NCI-H2029 treated with DMSO at 0.1 percent for 48 hours (cell line): ENCODE results near the gene TLNRD1.

Experiments
- DNase-seq: peaks from one replicate; lab custom pipeline; 2025; lab: John Stamatoyannopoulos, UW

The TLNRD1 gene

DNA sequence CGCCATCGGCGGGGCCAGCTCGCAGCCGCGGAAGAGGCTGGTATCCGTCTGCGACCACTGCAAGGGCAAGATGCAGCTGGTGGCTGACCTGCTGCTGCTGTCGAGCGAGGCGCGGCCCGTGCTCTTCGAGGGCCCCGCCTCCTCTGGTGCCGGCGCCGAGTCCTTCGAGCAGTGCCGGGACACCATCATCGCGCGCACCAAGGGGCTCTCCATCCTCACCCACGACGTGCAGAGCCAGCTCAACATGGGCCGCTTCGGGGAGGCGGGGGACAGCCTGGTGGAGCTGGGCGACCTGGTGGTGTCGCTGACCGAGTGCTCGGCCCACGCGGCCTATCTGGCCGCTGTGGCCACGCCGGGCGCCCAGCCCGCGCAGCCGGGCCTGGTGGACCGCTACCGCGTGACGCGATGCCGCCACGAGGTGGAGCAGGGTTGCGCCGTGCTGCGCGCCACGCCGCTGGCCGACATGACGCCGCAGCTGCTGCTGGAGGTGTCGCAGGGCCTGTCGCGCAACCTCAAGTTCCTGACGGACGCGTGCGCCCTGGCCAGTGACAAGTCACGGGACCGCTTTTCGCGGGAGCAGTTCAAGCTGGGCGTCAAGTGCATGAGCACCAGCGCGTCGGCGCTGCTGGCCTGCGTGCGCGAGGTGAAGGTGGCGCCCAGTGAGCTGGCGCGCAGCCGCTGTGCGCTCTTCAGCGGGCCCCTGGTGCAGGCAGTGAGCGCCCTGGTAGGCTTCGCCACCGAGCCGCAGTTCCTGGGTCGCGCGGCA, 1.8 kb downstream of the TLNRD1 start:
- no peak for DNase-seq

- DNase-seq, result no peak
Observed at GRCh38 chr15:81003097-81003350, 2.3 kb downstream of the TLNRD1 start.

DNA sequence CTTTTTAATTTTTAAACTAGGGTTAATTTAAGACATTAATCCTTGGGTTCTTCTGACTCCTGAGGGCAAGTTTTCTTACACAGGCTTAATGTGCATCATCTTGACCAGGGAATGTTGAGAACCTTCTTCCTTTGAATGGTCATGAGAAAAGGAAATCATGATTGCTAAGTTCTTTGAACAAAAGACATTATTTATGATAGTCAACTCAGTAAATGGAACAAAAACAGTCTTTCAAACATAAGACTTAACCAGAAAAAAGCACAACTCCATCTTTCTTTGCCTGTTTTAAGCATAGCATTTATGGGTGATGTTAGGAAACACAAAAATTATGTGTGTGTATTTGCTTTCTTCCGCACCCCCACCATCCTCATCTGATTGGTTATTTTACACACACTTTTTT, 5.4 kb downstream of the TLNRD1 start:
- no peak for DNase-seq

DNA sequence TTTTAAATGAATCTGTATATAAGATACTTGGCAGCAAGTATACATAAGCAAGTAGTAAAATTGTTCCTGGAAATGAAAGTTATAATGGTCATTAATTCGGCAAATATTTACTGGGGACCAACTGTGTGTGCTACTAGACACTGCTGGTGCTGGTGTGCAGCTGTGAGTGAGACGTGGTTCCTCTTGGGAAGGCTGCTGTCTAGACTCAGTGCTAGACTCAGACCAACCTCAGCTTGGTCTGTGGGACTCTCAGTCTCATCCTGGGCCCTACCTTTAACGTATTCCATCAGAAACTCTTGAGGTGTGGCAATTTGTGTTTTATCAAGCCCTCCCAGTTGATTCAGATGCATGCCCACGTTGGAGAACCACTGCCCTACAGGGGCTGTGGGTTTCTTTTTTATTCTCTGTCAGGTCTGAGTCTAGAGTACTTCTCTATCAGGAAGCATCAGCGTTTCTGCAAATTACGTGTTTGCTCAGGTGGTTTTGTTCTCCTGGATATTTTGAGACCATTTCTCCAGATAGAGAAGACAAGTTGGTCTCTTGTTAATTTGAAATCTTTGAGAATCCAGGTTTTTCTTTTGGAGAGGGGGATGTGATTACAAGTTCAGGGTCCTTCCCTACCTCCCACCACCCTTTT, 6.8 kb downstream of the TLNRD1 start:
- DNase-seq, result no peak

DNA sequence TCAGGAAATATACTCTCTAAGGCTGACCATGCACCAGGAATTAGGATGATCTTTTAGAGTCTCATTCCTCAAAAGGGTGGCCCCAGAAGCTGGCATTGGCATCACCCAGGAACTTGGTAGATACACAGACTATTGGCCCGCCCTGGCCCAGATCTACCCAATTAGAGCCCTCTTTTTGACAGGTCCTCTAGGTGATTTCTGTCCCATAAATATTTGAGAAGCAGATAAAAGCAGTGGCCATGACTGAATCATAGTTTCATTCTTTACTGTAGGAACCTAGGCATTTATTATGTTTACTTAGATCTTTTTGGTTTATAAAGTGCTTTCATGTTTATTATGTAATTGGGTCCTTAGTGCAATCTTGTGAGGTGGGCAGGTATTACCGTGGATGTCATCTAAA, 7.6 kb downstream of the TLNRD1 start:
- DNase-seq, result no peak

DNA sequence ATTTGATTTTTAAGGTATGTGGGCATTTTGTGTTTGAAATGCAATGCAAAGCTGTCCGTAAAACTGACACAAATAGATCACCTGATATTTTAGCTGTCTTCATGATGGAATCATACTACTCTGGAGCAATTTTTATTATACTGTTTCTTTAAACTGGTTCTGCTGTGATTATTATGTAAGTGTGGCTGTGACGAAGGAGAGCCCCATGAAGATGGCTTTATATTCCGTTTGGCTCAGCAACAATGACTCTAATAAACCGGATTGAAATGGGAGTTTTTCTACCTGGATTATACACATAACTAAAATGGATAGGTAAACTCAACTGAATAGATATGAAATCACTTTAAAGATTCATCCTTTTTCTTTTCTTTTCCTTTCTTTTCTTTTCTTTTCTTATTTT, 9.4 kb downstream of the TLNRD1 start:
- no peak for DNase-seq

- DNase-seq, result no peak
Observed at GRCh38 chr15:81011593-81011992, 10.9 kb downstream of the TLNRD1 start.

- no peak for DNase-seq
Observed at GRCh38 chr15:81012588-81012987, 11.9 kb downstream of the TLNRD1 start.

DNA sequence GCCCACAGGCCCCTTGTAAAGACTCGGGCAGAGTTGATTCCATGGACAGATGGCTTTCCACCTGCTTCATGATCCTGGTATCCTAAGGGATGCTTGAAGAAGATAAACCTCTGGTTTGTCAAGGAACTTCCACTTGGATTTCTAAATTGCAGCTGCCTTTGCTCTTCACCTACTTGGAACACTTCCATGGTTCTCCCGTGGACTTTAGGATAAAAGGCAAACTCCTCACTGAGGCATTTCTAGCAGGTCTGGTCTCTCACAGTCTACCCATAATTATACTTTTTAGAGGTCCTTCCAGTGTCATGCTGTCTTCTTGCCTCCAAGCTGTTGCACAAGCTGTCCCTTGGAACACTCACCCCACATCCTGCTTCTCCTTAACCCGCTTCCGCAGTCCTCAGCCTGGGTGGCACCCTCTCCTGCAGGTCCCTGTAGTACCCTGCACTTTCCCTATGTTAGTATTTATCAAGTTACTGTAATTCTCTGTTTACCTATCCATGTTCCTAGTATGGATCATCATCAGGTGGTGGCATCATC, 12.7 kb downstream of the TLNRD1 start:
- no peak for DNase-seq

DNA sequence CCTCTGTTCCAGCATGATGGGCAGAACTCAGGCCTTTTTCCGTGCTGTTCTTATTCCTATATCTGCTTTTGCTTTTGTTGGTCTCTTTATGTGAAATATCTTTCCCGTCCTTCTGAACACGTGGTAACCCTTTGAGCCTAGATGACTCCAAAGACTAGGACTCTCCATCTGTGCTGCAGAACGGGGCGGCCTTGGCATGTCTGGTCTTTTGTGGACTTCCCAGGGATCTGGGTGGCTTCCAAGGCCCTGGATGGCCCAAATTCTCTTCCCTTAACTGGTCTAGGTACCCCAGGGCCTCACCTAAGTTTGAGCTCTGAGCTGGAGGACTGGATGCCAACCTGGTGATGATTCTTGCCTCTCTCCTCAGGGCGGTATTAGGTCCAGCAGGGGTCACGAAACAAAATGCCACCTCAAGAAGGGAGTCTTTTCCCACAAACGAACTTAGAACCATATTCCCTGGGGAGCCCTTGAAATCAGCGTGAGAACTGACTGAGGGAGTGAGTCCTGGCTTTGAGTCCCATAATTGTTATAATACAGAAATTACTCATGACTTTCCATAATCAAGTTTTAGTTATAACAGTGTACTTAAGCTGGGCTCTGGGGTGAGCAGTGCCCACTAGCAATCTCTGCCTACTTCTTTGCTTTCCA, 13.8 kb downstream of the TLNRD1 start:
- DNase-seq, result no peak

- DNase-seq, result no peak
Observed at GRCh38 chr15:81015621-81016488, 15.1 kb downstream of the TLNRD1 start.

DNA sequence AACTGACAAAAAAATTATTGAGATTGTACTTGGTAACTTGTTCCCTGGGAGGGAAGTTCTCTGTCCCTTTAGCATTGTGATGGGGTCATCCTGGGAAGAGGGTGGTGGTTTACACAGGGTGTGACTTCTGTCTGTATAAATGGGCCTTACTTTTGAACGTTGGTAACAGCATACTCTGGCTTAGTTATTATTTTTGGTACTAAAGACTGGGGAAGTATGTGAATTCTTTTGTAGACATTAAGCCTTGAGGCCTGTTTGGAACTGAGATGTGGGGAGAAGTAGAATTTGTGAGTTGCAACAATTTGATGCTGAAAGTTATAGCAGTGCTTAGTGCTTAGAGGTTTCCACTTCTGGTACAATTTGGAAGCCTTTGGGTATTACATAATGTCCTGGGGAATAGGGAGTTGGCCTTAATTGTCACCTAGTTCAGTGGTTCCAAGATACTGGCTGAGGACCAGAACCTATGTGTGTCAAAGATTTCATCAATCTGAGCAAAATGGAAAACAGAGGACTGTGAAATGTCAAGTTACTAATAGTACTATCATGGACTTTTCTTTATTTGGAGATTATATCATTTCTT, 15.9 kb downstream of the TLNRD1 start:
- no peak for DNase-seq

DNA sequence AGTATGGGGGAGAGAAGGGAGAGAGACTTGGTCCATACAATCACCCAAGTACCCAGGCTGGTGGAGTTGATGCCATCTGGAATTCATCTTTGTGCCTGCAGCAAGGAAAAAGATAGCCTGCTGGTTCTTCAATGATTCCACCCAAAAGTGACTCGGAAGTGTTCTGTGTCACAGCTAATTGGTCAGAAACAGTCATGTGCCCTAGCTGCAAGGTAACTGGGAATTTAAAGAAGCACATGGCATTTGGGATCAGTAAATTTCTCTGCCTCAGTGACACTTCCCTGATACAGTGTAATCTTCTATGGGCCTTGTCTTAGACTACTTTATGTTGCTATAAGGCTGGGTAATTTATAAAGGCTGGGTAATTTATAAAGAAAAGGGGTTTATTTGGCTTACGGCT, 17.5 kb downstream of the TLNRD1 start:
- DNase-seq, result no peak

- no peak for DNase-seq
Observed at GRCh38 chr15:81021321-81021720, 20.6 kb downstream of the TLNRD1 start.

- no peak for DNase-seq
Observed at GRCh38 chr15:81023483-81024264, 23.0 kb downstream of the TLNRD1 start.

- no peak for DNase-seq
Observed at GRCh38 chr15:81024265-81024872, 23.6 kb downstream of the TLNRD1 start.

GRCh38 chr15:81024936-81025335, 24.2 kb downstream of the TLNRD1 start:
- no peak for DNase-seq

- no peak for DNase-seq
Observed at GRCh38 chr15:81025721-81026370, 25.1 kb downstream of the TLNRD1 start.

- no peak for DNase-seq
Observed at GRCh38 chr15:81026836-81027599, 26.3 kb downstream of the TLNRD1 start.
